Fibroblast of pulmonary artery (primary cell): Measurements from ENCODE around the gene RNPC3.
"Not testable (repeated sequence)": the region's sequence is repeated elsewhere in the genome, so short reads cannot be mapped to it uniquely, and the experiment has no call there.

Experiments
- DNase-seq: peaks from one replicate; pipeline ENCODE4 v3.0.0-alpha.2; 2010; ENCODE audit warnings: low read depth
- H3K4me3 ChIP-seq: replicated peaks from 2 replicates; pipeline ENCODE4 v1.5.1; 2011; ENCODE audit warnings: low read depth, mild to moderate bottlenecking, control low read depth, low read length, moderate library complexity
- CTCF ChIP-seq: IDR thresholded peaks from 2 replicates; pipeline ENCODE4 v1.5.1; 2011; ENCODE audit warnings: mild to moderate bottlenecking, control low read depth, low read length, inconsistent platforms; ENCODE audit errors: missing control alignments

RNPC3 gene

DNA sequence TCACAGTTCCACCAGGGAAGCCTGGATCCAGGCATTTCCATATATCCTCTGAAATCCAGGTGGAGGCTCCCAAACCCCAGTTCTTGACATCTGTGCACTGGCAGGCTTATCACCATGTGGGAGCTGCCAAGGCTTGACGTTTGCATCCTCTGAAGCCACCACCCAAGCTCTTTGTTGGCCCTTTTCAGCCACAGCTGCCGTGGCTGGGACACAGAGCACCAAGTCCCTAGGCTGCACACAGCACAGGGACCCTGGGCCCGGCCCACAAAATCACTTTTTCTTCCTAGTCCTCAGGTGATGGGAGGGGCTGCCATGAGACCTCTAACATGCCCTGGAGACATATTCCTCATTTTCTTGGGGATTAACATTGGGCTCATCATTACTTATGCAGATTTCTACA lies 22.3 kb downstream of the RNPC3 start:
- TF ChIP-seq CTCF = no peak
- no peak for DNase-seq
- H3K4me3 ChIP-seq = no peak overlapping the region

DNA sequence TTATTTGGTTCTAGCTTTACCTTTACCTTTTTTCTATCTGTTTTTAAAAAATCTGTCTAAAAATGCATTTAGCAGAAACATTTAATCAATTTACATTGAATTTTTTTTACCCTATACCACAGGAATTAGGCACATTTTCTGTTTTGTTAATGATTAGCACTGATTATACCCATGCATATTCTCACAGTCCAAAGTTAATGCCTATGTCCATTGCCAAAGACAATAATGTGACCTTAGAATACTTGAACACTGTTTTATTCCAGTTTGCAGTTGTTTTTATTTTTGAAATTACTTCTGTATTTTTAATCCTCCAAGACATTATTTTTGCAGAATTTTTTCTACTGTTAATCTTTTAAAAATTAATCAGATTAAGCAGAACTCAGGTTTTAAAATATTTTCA lies 34.9 kb downstream of the RNPC3 start:
- no peak for DNase-seq
- no peak overlapping the region for H3K4me3 ChIP-seq
- no peak for TF ChIP-seq CTCF

DNA sequence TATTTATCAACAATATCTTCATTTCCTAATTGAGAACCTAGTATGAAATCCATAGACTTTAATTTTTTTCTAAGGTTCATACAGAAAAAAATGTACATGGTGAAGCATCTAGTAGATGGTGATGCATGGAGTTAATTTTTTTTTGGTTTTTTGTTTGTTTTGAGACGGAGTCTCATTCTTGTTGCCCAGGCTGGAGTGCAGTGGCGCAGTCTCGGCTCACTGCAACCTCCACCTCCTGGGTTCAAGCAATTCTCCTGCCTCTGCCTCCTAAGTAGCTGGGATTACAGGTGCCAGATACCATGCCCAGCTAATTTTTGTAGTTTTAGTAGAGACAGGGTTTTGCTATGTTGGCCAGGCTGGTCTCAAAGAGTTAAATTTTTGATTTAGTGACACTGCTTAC lies 35.6 kb downstream of the RNPC3 start:
- not testable (repeated sequence) for DNase-seq

GRCh38 chr1:103561643-103562395 lies 36.3 kb downstream of the RNPC3 start:
- no peak overlapping the region for H3K4me3 ChIP-seq
- DNase-seq = peak; percentile 63
- TF ChIP-seq CTCF = no peak

More for the DNA sequence above, 35.6 kb downstream of the RNPC3 start:
- H3K4me3 ChIP-seq = not testable (repeated sequence)

- TF ChIP-seq CTCF = no peak
- H3K4me3 ChIP-seq = no peak overlapping the region
- DNase-seq = no peak
Measured at GRCh38 chr1:103563056-103563455, 37.6 kb downstream of the RNPC3 start.

- TF ChIP-seq CTCF = no peak
- H3K4me3 ChIP-seq = no peak overlapping the region
- DNase-seq = no peak
Measured at GRCh38 chr1:103569493-103569892, 44.0 kb downstream of the RNPC3 start.

DNA sequence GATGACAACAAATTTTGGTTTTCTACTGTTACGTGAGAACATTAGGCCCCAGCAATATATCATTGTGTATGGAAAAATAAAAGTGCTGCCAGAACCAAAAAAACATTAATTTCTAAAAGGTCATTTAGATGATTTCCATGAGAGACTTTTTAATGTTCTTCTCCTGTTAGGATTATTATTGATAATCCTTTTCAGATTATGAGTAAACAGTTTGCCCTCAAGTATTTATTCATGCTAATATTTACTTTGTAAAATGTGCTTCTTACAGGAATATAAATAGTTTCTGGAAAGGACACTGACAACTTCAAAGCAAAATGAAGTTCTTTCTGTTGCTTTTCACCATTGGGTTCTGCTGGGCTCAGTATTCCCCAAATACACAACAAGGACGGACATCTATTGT lies 45.8 kb downstream of the RNPC3 start, which contains the start of gene AMY2B:
Gene AMY2B (plus strand): TSS at position 301 of the 400 bp plus-strand sequence. CDS start 14 bp downstream, at position 315.
- not testable (repeated sequence) for H3K4me3 ChIP-seq, DNase-seq

- peak; percentile 4 for DNase-seq
- no peak for TF ChIP-seq CTCF
- no peak overlapping the region for H3K4me3 ChIP-seq
Measured at GRCh38 chr1:103576065-103576464, 50.6 kb downstream of the RNPC3 start.

- DNase-seq = not testable (repeated sequence)
Measured at GRCh38 chr1:103576784-103577183, 51.3 kb downstream of the RNPC3 start.

More at GRCh38 chr1:103576784-103577183, 51.3 kb downstream of the RNPC3 start:
- not testable (repeated sequence) for H3K4me3 ChIP-seq
